Germinal center (tissue), 1 donor: ENCODE results near the gene CYP2W1.
"Not testable (repeated sequence)": the region's sequence is repeated elsewhere in the genome, so short reads cannot be mapped to it uniquely, and the experiment has no call there.

ENCODE experiments used
- DNase-seq: peaks from one replicate; pipeline ENCODE4 v3.0.0; 2012; ENCODE audit warnings: mixed read lengths, low spot score

The CYP2W1 gene

DNA sequence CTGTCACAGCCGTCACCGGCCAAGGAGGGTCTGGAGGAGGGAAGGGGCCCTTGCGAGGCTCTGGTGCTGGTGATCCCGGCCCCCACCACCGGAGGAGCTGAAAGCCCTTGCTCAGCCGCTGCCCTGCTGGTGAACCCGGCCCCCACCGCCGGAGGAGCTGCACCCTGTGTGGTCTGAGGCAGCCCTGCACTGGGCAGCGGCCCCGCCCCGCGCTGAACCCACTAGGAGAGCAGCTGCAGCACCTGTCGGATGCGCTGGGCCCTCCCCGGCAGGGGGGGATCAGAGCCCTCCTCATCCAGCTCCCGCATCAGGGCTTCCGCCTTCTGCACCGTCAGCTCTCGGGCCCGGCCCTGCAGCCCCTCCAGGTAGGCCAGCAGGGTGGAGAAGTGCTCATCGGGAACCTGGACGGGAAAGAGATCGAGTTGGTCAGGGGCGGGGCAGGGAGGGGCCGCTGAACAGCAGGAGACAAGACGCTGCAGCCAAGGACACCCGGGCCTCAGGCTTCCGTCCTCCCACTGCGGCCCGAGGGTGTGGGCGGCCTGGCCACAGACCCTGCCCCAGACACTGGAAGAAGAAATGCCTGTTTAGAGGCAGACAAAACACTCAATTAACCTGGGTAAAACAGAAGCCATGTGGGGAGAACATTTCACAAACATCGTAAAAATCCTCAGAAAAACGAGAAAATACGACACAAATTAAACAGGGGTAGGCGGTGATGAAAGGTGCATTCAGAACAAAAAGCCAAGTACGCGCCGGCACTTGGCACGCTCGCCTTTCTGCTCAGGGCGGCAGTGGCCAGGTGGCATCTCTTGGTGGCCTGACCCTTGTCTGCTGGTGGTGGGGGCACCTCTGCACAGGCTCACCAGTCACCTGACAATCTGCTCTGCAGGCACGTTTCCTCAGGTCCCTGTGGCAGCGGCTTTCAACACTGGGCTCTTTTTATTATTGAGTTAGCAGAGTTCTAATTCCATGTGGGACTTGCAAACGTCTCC lies 14.7 kb downstream of the CYP2W1 start:
- no peak for DNase-seq

DNA sequence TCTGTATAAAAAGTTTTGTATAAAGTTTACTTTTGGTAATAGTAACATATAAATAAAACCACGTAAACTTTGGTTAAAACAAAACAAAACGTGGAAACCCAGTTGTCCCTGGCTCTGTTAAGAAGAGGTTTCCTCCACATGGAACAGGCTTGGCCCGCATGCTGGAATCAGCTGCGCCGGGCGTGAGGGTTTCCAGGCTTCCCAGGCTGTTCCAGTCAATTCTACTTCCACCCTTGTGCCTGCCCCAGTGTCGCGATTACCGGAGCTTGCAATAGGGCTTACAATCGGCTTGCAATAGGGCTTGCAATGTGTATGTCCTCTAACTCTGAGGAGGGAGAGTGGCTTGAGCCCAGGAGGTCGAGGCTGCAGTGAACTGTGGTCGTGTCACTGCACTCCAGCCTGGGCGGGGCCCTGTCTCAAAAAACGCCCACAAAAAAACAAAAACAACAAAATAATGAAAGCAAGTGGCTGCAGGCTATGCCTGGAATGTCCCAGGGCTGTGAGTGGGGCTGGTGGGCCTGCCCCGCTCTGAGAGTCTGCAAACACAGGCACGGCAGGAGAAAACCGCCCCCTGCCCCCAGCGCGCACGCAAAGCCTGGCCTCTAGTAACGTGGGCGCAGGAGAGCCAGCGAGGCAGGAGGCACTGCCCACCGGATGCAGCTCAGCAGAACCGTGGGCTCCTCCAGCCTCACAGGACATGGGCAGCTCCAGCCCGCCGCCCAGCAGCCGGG lies 16.3 kb downstream of the CYP2W1 start:
- no peak for DNase-seq

DNA sequence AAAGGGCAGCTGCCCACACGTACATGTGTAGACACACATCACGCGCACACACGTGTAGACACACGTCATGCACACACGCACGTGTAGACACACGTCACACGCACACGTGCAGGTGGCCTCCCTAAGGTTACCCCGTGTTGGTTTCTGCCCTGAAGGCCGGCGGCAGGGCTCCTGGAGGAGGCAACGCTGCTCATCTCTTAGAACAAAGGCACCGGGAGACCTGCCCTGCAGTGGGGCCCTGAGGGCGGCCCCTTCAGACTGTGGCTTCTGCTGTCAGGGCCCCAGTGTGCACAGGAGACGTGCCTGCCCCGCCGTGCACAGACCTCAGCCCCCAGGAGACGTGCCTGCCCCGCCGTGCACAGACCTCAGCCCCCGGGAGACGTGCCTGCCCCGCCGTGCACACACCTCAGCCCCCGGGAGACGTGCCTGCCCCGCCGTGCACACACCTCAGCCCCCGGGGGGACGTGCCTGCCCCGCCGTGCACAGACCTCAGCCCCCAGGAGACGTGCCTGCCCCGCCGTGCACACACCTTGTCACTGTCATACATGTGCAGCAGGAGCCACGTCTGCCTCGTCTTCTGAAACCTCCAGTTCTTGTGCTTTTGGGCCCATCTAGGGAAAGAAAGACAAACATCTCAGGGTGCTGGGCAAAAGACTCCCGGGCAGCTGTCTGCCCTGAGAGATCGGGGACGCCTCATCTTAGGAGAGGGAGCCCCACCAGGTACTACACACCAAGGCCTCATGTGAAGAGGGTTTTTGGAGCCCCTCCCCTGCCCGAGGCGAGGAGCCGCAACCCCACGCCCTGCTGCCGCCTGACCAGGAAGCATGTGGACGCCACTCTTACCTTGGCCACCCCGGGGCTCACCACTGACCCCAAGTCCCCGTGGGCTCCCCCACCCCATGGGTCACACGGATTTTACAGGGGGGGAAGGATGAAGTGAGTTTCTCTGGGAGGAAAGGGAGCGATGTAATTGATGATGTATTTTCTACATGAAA lies 17.3 kb downstream of the CYP2W1 start:
- DNase-seq, result no peak

DNA sequence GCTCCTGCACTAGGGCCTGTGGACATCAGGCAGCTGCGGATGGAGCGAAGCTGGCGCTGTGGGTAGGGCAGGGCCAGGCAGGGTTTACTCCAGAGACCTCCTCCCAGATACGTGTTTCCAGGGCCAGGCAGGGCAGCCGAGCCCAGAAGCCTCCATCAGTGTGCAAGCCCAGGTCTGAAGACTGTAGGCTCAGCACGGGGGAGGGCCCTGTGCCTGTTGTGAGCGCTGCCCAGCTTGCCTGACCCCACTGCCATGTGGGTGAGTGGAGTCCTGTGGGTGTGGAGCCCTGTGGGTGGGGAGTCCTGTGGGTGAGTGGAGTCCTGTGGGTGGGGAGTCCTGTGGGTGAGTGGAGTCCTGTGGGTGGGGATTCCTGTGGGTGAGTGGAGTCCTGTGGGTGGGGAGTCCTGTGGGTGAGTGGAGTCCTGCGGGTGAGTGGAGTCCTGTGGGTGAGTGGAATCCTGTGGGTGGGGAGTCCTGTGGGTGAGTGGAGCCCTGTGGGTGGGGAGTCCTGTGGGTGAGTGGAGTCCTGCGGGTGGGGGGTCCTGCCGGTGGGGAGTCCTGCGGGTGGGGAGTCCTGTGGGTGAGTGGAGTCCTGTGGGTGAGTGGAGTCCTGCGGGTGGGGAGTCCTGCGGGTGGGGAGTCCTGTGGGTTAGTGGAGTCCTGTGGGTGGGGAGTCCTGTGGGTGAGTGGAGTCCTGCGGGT lies 18.2 kb downstream of the CYP2W1 start:
- DNase-seq, result not testable (repeated sequence)

DNA sequence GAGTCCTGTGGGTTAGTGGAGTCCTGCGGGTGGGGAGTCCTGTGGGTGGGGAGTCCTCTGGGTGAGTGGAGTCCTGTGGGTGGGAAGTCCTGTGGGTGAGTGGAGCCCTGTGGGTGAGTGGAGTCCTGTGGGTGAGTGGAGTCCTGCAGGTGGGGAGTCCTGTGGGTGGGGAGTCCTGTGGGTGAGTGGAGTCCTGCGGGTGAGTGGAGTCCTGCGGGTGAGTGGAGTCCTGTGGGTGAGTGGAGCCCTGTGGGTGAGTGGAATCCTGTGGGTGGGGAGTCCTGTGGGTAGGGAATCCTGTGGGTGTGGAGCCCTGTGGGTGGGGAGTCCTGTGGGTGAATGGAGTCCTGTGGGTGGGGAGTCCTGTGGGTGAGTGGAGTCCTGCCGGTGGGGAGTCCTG lies 19.0 kb downstream of the CYP2W1 start:
- DNase-seq, result not testable (repeated sequence)

DNA sequence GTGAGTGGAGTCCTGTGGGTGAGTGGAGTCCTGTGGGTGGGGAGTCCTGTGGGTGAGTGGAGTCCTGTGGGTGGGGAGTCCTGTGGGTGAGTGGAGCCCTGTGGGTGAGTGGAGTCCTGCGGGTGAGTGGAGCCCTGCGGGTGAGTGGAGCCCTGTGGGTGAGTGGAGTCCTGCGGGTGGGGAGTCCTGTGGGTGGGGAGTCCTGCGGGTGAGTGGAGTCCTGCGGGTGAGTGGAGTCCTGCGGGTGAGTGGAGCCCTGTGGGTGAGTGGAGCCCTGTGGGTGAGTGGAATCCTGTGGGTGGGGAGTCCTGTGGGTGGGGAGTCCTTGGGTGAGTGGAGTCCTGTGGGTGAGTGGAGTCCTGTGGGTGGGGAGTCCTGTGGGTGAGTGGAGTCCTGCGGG lies 19.5 kb downstream of the CYP2W1 start:
- not testable (repeated sequence) for DNase-seq

DNA sequence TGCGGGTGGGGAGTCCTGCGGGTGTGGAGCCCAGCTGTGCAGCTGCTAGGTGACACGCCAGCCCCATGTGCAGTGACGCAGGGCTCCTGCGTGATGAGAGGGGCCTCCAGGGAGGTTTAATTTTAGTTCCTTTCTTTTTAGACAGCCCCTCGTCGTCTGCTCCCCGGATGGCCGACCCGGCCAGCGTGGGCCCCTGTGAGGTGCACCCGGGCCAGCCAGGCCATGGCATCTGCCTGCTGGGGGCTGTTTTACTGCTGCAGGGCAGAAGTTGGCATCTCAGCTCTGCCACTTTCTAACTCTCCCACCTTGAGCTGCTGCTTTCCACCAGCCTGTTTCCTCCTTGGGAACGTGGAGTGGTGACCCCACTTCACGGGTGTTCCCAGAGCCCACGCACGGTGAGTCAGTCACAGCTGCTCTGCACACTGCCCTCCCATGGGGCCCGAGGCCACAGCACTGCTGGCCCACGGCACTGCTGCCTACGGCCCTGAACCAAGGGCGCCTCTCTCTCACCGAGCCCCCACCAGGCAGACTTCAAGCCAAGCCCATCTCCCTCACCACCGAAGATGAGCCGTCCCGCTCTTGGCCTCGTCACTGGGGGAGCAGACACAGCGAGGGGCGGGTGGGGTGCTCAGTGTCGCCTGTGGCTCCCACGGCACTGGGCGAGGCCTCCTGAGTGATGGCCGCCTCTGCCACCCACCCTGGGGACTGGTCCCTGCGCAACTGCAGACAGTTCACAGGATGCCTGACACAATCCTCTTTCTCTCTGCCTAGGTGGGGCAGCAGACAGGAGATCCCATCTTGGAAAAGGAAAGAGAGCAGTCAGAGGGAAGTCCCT lies 21.3 kb downstream of the CYP2W1 start:
- peak; percentile 68 for DNase-seq

DNA sequence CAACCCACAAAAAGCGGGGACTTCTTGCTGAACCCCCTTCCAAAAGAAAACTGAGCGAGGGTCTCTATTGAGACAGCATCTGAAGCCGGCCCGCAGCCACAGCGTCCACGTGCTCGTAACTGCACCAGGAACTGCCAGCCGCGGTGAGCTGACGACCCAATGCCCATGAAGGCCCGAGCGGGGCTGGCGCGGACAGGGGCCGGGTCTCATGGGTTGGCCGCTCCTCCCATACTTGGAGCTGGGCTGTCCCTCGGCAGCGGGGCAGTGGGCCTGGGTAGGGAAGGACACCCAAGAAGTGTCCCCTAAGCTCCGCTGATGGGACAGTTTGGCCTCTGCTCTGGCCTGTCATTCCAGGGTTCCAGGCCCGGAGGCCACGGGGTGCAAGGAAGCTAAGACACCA lies 22.3 kb downstream of the CYP2W1 start:
- DNase-seq, result no peak

DNA sequence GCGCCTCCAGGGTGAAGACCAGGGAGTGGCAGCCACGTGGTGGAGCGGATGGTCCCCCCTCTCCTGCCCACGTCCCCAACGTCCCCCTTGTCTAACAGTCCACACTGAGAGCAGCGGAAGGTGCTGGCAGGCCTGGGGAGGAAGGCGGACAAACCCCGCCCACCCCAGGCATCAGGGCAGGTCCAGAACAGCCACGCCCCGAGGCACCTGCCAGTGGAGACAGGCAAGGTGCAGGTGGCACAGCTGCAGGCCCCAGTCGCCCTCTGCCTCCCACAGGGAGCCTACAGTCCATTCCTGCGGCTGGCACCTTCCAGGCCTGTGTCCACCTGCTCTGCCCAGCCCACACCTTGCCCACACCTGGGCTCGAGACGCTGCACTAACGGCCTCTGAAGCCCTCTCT lies 24.9 kb downstream of the CYP2W1 start:
- no peak for DNase-seq

DNA sequence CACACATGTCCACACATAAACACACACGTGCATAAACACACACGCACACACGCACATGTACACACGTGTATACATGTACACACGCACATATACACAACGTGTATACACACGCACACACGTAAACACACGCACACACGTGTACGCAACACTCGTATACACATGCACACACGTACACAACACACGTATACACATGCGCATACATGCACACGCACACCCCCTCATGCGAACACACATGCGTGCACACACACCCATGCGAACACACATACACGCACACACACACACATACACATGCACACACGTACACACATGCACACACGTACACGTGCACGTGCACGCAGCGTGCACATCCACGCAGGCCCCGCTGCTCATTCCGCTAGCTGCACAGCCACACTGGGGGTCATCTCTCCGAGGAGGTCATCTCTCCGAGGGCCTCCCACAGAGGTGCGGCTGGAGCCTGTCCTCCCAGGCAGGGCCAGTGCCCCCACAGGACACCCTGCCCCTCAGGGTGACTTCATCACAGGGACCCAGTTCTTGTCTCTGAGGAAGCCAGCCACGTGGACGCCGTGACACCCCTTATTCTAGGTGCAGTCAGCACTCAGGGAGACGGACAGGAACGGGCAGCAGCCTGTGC lies 25.9 kb downstream of the CYP2W1 start:
- DNase-seq, result no peak

DNA sequence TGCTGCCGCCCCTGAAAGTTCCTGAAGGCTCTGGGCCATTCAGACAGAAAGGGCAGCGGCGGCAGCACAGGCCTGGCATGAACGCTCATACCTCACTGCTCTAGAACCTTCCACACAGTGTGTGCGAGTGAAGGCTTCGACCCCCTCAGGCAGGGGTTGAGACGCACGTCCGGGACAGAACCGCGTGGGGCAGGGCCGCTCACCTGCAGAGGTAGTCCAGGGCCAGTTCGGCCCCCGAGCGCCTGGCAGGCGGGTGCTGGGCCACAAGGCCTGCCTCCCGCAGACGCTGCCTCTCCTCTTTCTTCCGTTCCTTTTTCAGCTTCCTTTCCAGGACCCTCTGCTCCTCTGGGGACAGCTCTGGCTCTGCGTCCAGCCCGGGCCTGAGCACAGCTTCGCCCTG lies 26.8 kb downstream of the CYP2W1 start:
- DNase-seq, result no peak

DNA sequence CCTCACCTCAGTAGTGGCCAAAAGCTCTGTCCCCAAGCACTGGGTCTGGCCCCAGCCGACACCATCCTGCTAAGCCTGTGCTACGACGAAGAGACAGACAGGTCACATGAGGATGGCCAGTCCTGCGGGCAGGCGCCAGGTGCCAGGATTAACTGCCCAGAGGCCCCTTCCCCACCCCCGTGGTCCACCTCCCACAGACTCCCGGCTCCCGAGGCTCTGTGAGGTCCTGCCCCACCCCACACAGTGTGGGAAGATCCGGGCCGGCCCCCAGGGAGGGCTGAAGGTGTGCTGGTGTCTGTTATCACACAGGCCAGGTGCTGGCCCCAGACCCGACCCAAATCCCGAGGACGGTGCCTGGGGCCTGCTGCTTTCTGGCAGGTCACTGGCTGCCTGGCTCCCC lies 27.2 kb downstream of the CYP2W1 start:
- no peak for DNase-seq

DNA sequence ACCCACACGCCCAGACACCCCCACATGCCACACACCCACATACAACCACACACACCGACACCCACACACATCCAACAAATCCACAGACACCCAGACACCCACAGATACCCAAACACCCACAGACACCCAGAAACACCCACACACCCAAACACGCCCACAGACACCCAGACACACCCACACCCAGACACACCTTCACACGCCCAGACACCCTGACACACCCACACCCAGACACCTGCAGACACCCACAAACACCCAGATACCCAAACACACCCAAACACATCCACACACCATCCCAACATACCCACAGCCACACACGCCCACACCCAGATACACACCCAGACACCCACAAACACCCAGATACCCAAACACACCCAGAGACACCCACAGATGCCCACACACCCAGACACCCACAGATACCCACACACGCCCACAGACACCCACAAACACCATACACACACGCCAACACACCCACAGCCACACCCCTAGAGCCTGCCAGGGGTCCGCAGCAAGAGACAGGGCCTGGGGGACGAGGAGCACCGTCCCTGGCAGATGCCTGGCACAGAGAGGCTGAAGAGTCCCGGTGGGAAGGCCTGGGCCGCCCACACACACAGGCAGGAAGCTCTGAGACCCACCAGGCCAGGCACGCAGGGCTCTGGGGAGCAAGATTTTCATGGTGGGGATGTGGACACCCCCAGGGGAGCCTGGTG lies 28.5 kb downstream of the CYP2W1 start:
- no peak for DNase-seq

DNA sequence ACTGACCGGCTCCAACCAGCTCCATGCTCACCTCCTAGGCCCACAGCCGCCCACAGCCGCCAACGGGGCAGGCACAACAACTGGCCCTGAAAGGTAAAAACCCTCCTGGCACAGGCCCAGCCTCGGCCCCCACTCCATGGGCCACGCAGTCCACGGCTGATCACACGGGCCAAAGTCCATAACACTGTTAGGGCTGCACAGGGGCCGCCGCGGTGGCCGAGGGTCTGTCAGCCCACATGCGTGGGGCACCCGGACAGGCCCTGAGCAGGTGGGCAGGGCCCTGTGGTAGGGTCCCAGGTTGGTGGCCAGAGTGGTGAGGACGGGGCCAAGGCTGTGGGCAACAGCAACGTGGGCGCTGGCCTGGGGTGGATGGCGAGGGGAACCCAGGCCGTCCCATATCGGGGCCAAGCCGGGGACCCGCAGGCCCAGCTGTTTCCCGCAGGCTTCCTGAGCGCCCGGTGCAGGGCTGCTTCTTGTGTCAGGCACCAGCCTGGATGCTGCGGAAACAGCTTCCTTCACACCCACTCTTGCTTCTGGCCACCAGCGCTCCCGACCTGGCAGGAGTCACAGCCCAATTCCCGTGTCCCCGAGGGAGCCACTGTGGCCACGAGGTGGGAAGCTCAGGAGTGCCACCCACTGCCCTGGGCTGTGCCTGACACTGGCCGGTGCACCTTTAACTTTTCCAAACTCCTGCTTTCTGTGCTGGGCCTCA lies 29.2 kb downstream of the CYP2W1 start:
- DNase-seq, result no peak

DNA sequence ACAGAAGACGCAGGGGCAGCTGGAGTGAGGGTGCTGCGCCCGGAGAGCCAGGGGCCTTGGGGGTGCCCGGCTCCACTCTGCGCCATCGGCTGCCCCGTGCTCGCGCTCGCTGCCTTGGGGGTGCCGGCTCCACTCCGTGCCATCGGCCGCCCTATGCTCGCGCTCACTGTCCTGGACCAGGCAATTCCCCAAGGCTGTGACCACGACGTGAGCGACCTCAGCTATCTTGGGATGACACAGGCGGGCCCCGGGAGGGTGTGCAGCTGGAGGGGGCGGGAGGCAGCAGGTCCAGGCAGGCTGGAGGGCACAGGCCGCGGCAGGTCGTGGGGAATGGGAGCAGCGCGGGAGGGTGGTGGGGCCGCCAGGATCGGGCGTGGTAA lies 29.7 kb downstream of the CYP2W1 start:
- no peak for DNase-seq

DNA sequence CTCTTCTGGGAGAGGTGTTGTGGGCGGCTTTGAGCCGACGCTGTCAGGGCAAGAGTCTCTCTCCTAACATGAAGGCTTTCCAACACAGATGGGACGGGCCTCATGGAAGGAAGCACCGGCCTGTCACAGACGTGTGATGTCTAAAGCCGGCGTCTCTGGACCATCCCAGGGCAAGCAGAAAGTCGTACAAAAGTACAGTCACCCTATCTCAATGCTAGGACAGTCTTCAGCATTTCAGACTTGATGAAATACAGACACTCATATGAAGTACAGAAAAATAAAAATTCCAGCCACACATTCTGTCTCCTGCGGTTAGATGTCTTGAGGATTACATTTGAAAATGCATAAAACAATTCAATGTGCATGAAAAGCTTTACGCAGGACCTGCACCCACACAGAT lies 30.6 kb downstream of the CYP2W1 start:
- no peak for DNase-seq

DNA sequence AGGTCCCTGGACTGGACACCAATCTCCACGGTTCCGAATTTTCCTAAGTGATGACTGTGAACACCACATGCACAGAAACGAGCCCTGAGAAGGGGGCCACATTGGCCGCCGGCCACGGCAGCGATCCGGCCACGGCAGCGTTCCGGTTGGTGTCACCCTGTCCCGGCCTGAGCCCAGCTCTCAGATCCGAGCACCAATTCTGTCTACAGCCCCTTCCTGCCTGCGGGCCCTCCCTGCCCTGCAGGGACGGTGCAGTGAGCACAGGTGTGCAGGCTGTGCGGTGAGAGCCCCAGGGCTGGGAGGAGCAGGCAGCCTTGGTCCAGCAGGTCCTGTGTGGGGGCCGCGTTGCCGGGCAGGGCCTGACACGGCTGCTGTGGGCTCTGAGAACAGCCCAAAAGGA lies 31.7 kb downstream of the CYP2W1 start:
- DNase-seq, result no peak
